Large intestine (tissue), 3 donors: Measurements from ENCODE around the gene PSMB8. TPM values are rescaled to one million over a fixed set of nuclear protein-coding genes. Genes with fewer than 3 reads are reported as not detected.

Experiments used
- DNase-seq, 2 donors: peaks; one replicate each; pipeline versions ENCODE4 v3.0.0 to v3.0.0-alpha.2; 2013
- H3K27ac ChIP-seq: one replicate; pipeline ENCODE4 v1.5.1; 2013; ENCODE audit warnings: low read length
- H3K27me3 ChIP-seq: 2 replicates; pipeline ENCODE4 v1.6.1; 2013; ENCODE audit warnings: low read length; ENCODE audit not compliant: control insufficient read depth, insufficient read depth
- H3K36me3 ChIP-seq: 2 replicates; pipeline ENCODE4 v1.6.1; 2013; ENCODE audit warnings: low read length; ENCODE audit not compliant: control insufficient read depth, insufficient read depth
- H3K4me1 ChIP-seq: one replicate; pipeline ENCODE4 v1.6.1; 2013; ENCODE audit warnings: low read length; ENCODE audit not compliant: control insufficient read depth, insufficient read depth
- H3K4me3 ChIP-seq: one replicate; pipeline ENCODE4 v1.5.1; 2013; ENCODE audit warnings: low read length
- H3K9me3 ChIP-seq: one replicate; pipeline ENCODE4 v1.6.1; 2013; ENCODE audit warnings: mild to moderate bottlenecking, low read depth, low read length, moderate library complexity; ENCODE audit not compliant: control insufficient read depth
- WGBS: methylation state at CpG from one replicate; pipeline ENCODE4 v1.1.5; 2013; ENCODE audit warnings: low lambda C conversion rate; ENCODE audit not compliant: insufficient coverage; 5-methylcytosine and 5-hydroxymethylcytosine counted together
- polyA plus RNA-seq: library from polyadenylated mRNA; unstranded; fragments of 120-200 nt; gene quantifications from one replicate; pipeline ENCODE4 v1.2.1, GENCODE V29; 2013

PSMB8 gene
- polyA plus RNA-seq, 1 donor, result 47.3 TPM

DNA sequence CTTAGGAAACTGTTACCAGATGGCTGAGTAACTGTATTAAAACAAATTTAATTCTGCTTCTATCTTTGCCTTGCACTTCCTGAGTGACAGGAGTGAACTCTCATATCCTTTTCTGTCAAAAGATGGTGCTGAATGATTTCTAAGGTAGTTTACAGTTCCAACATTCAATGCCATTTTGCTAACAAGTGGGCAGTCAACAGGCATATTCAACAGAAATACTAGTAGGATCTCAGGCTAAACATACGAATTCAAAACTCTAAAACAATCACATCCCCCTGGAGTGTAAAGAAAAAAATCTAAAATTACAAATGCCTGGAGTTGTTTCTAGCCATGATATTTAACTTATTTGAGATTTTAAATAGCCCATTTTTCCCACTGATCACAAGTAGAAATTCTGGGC lies 16.8 kb upstream of the PSMB8 start:
- H3K4me3 ChIP-seq, result no peak overlapping the region
- H3K27me3 ChIP-seq, result peaks cover 19% of the 10 kb centered on the region
- no peak for DNase-seq
- no peaks in the 10 kb centered on the region for H3K4me1 ChIP-seq
- whole genome bisulfite sequencing, result no CpG with 5 or more reads among the region's 1 CpG
- H3K9me3 ChIP-seq, result no peaks in the 10 kb centered on the region
- peaks cover 5% of the 10 kb centered on the region for H3K36me3 ChIP-seq
- H3K27ac ChIP-seq, result no peak overlapping the region

DNA sequence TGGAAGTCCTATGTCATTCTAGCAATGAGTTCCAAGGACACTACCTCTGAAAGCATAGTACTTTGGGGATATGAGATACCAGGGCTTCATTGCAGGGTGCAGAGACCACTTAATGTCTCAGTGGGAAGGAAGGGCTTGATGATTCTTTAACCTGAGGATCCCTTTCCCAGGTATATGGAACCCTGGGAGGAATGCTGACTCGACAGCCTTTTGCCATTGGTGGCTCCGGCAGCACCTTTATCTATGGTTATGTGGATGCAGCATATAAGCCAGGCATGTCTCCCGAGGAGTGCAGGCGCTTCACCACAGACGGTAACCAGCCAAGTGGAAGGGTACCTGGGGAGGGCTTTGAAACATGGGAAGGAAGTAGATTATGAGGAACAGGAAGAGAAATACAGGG lies 14.3 kb upstream of the PSMB8 start:
- DNase-seq, result no peak
- H3K9me3 ChIP-seq, result no peaks in the 10 kb centered on the region
- H3K27ac ChIP-seq, result no peak overlapping the region
- H3K36me3 ChIP-seq, result peaks cover 5% of the 10 kb centered on the region
- no peak overlapping the region for H3K4me3 ChIP-seq
- peaks cover 7% of the 10 kb centered on the region for H3K4me1 ChIP-seq
- WGBS, result no CpG with 5 or more reads among the region's 5 CpGs
- H3K27me3 ChIP-seq, result peaks cover 13% of the 10 kb centered on the region

DNA sequence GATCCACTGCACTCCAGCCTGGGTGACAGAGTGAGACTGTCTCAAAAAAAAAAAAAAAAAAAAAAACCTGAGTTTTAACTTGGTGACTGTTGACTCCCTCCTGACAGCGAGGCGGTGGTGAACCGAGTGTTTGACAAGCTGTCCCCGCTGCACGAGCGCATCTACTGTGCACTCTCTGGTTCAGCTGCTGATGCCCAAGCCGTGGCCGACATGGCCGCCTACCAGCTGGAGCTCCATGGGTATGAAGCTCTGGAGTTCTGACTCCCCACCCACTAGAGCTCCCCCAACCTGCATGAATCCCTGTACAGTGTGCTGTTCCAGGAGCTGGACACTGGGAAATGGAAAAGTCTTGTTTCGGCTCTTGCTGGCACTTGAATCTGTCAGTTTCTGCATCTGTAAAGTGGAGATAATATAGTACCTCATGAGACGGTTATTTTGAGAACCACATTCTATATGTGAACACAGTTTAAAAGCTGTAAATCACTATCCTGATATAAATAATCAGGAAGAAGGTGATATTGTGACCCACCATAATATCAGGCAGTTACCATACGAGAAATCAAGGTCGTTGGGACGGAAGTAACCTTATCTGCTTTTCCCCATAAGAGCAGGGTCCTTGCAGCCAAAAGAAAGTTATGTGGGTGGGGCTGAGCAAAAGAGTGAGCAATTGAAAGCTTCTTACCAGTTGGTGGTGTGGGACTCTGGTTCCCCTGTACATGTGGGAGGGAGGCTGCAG lies 13.5 kb upstream of the PSMB8 start:
- Histone ChIP-seq H3K27ac (no peak overlapping the region), H3K9me3 (no peaks in the 10 kb centered on the region), H3K4me1 (peaks cover 10% of the 10 kb centered on the region), H3K36me3 (peaks cover 5% of the 10 kb centered on the region), H3K4me3 (no peak overlapping the region), H3K27me3 (peaks cover 13% of the 10 kb centered on the region)
- WGBS, result no CpG with 5 or more reads among the region's 14 CpGs
- DNase-seq, result no peak

DNA sequence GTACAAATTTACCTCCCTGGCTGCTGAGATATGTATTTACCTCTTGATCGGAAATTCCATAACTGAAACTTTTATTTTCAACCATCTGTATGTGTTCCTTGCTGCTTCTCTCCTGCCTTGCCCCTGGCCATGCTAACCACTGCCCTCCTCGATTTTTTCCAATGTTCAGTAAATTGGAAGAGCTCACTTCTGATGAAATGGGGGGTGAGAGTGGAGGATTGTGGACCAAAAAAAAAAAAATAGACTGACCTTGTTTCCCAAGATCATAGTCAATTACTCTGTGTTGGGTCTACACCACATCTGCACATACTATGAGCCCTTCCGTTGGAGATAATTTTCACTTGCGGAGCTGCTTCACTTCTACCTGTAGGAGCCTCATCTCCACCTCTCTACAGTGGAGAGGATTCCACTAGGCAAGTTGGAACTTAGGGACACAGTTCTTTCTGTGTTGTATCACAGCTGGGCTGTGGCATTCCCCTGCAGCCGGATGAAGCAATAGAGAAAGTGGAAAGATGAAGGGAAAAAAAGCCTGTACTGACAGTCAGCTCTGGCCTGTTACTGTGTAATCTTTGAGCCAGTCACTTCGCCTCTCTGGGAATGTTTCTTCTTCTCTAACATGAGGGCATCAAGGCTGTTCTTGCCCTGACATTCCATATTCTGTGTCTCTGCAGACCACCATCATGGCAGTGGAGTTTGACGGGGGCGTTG lies 11.8 kb upstream of the PSMB8 start:
- Histone ChIP-seq H3K36me3 (peaks cover 12% of the 10 kb centered on the region), H3K27me3 (peaks cover 11% of the 10 kb centered on the region), H3K4me1 (peaks cover 13% of the 10 kb centered on the region), H3K9me3 (no peaks in the 10 kb centered on the region), H3K27ac (no peak overlapping the region), H3K4me3 (no peak overlapping the region)
- no peak for DNase-seq
- WGBS, result 100% methylated on average over 1 of the region's 8 CpGs

DNA sequence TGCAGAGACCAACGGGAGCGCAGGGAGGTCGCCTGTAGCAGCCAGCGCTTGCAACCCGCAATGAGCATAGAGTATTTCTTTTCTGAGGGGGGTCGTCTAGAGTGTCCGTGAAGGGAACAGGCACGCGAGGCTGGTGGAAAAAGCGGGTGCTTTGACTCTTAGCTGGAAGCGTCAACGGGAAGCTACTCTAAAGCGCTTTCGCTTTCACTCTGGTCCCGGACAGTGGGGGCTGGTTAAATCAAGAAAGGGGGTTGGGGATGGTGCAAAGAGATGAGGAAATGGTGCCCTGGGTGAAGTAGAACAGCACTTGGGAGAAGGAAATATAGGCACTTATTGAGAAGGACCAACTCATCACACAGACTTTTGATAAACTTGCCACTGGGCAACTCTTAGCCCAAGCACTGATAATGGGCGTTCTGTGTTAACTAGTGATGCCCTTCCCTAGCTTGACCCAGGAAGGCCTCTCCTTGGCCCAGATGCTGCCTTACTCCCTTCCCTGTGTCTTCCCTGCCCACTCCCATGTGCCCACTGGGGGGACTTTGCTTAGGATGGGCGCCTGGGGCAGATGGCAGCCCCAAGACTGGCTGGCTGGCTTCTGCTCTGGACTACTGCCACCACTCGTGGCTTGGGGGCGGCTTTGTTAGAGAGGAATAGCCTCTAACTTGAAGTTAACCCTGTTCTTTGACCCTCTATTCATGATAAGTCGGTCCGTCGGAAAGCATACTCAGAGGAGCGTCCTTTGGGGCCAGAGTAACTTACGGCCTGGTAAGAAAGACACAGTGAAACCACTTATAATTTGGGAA lies 10.7 kb upstream of the PSMB8 start:
- 20% methylated on average over 3 of the region's 24 CpGs for WGBS
- peak; percentile 34 to 74 for DNase-seq
- Histone ChIP-seq H3K27me3 (peaks cover 12% of the 10 kb centered on the region), H3K27ac (peak overlapping the region; percentile 99), H3K4me3 (peak overlapping the region; percentile 95), H3K9me3 (no peaks in the 10 kb centered on the region), H3K36me3 (peaks cover 21% of the 10 kb centered on the region), H3K4me1 (peaks cover 13% of the 10 kb centered on the region)

DNA sequence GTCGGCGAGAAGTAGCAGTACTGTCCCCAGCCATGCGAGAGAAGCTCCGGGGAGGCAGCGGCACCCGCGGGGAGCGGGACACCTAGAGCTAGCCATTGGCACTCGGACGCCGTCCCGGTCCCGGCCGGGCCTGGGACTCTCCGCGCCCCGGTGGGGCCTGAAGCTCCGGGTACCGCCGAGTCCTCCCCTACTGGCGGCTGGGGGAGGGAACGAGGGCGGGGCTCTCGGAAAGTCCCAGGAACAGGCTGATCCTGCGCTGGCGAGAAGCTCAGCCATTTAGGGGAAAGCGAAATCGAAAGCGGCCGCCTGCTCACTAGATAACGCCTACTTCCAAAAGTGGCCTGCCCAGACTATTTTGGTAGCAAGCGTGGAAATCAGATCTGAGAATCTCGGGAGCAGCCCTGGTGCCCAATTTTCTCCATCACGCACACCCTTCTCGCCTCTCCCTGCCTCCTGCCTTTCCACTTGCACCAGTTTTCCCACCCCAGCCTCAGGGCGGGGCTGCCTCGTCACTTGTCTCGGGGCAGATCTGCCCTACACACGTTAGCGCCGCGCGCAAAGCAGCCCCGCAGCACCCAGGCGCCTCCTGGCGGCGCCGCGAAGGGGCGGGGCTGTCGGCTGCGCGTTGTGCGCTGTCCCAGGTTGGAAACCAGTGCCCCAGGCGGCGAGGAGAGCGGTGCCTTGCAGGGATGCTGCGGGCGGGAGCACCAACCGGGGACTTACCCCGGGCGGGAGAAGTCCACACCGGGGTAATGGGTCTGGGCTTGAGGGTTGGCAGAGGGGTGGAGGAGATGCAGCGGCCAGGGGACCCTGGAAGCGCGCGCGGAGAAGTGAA lies 9.9 kb upstream of the PSMB8 start, which contains the start of the genes PSMB9 and TAP1:
Gene PSMB9 (plus strand): TSS at position 652 of the 835 bp plus-strand sequence. CDS start 38 bp downstream, at position 690.
Gene TAP1 (minus strand): TSS at position 164 of the 835 bp plus-strand sequence. CDS start 68 bp downstream, at position 96.
- H3K36me3 ChIP-seq, result peaks cover 24% of the 10 kb centered on the region

DNA sequence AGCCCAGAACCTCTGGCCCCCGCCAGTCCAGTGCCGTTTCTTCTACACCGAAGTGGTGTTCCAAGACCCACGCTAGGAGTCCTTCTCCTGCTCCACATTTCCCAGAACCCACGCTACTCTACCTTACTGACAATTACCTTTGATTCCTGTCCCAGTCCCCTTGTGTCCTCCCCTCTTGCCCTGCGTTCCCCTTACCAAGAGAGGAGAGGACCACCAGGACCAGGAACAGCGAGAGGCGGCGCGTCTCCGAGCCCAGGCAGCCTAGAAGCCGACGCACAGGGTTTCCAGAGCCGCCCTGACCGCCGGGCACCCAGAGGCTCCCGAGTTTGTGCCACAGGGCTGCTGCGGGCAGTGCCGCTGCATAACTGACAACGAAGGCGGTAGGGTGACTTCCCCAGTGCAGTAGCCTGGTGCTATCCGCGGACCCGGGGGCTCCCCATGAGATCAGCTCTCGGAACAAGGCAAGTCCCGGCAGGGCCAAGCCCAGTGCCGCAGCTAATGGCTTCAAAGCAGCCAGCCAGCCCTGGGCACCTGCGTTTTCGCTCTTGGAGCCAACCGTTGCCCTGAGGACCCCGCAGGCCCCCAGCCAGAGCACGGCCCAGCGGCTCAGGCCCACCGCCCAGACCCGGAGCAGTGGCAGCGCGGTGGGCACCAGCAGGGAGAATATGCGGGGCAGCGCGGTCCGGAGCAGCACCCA lies 9.1 kb upstream of the PSMB8 start:
- no peak for DNase-seq
- Histone ChIP-seq H3K4me1 (peaks cover 13% of the 10 kb centered on the region), H3K36me3 (peaks cover 28% of the 10 kb centered on the region), H3K27me3 (peaks cover 12% of the 10 kb centered on the region), H3K9me3 (no peaks in the 10 kb centered on the region), H3K27ac (peak overlapping the region; percentile 99), H3K4me3 (peak overlapping the region; percentile 95)
- no CpG with 5 or more reads among the region's 41 CpGs for WGBS

More for the DNA sequence above, 9.9 kb upstream of the PSMB8 start, which contains the start of the genes PSMB9 and TAP1:
- Histone ChIP-seq H3K27me3 (peaks cover 12% of the 10 kb centered on the region), H3K4me1 (peaks cover 13% of the 10 kb centered on the region), H3K27ac (peak within 1 kb of the TSS; percentile 99), H3K9me3 (no peaks in the 10 kb centered on the region), H3K4me3 (peak within 1 kb of the TSS; percentile 95)
- no CpG with 5 or more reads among the region's 68 CpGs for WGBS
- DNase-seq, result peak; percentile 93 to 98

DNA sequence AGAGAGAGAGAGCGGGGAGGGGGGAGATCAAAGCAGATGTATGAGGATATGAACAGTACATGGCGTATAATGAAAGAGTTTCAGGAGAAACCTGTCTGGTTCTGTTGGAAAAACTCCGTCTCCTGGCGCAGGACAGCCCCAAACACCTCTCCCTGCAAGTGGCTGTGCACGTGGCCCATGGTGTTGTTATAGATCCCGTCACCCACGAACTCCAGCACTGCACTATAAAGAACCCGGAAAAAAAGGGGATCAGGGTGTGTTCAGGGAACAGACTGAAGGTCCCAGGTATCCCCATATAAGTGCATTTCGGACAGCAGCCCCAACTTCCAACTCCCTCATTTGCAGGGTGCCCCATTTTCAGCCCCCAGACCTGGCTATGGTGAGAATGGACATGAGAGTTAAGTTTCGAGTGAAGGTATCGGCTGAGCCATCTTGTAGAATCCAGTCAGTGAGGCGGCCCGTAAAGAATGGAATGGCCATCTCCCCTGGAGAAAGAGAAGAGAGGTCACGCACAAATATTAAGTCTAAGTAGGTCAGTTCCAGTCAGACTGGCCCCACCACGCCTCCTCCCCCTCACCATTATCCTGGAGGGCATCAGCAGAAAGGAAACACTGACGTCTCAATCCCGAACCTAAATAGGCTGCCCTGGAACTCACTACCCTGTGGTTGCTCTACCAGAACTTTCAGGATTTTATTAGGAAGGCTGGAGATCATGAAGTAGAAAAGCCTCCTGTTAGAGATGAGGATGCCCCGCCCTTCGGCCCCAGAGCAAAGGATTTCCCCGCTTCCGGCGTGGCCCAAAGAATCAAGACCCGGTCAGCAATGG lies 8.4 kb upstream of the PSMB8 start:
- DNase-seq, result no peak
- H3K27ac ChIP-seq, result peak overlapping the region; percentile 99
- peaks cover 30% of the 10 kb centered on the region for H3K36me3 ChIP-seq
- no peaks in the 10 kb centered on the region for H3K9me3 ChIP-seq
- WGBS, result 100% methylated on average over 1 of the region's 23 CpGs
- H3K4me3 ChIP-seq, result peak overlapping the region; percentile 95
- peaks cover 13% of the 10 kb centered on the region for H3K4me1 ChIP-seq
- H3K27me3 ChIP-seq, result peaks cover 11% of the 10 kb centered on the region

DNA sequence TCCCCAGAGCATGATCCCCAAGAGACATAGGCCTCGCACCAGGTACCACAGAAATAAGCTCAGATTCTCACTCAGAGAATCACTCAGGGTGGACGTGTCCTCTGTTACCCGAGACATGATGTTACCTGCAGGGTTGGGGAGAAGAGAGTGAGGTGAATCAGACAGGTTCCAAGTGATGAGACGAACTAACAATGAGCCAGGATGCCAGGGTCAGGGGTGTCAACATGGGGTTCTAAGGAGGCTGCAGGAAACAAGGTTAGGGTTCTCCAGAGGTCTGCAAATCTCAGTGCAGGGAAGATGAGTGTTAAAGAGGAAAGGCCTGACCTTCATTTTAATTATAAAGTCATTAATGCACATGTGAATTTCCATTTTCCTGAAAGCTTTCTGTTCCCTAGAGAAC lies 7.2 kb upstream of the PSMB8 start:
- no peak for DNase-seq
- H3K9me3 ChIP-seq, result no peaks in the 10 kb centered on the region
- no peak overlapping the region for H3K4me3 ChIP-seq
- H3K27ac ChIP-seq, result no peak overlapping the region
- peaks cover 40% of the 10 kb centered on the region for H3K36me3 ChIP-seq
- peaks cover 13% of the 10 kb centered on the region for H3K4me1 ChIP-seq
- no CpG with 5 or more reads among the region's 4 CpGs for WGBS
- H3K27me3 ChIP-seq, result peaks cover 6% of the 10 kb centered on the region
